SH-SY5Y (cell line): ENCODE results near the gene GDPD1.

Experiments
- GATA2 ChIP-seq: IDR thresholded peaks from 2 replicates; pipeline ENCODE4 v1.6.1; 2011; ENCODE audit warnings: mild to moderate bottlenecking, low read depth, low read length
- GATA3 ChIP-seq: IDR thresholded peaks from 2 replicates; pipeline ENCODE4 v1.6.1; 2011; ENCODE audit warnings: low read depth, mild to moderate bottlenecking, low read length, moderate library complexity

GRCh38 chr17:59287891-59288290 is 67.6 kb downstream of the GDPD1 start:
- TF ChIP-seq GATA2 (no peak), GATA3 (no peak)
